Measurements from ENCODE around the gene RCOR2. TPM values are rescaled to one million over a fixed set of nuclear protein-coding genes. Genes with fewer than 3 reads are reported as not detected.

The RCOR2 gene
- total RNA-seq, 2 experiments from 2014 or later: 0.61 to 2.1 TPM

GRCh38 chr11:63888170-63889086, 28.5 kb downstream of the RCOR2 start:
- POLR2A ChIA-PET: interaction anchor here (0.7 to 2.2 kb wide), 10 partner anchors 9 to 51 kb away, joined by 3 to 9 read pairs (median 3); no protein-coding TSS in a partner anchor
- DNase-seq: peak; percentile 77
- no peak for TF ChIP-seq CTCF (IDR thresholded peaks at IDR 0.05)
- peak; percentile 80 for ATAC-seq
- CTCF ChIA-PET: interaction anchor here (1.0 to 5.1 kb wide), 9 partner anchors 10 to 259 kb away, joined by 3 to 23 read pairs (median 4); no protein-coding TSS in a partner anchor
- Mint-ChIP-seq H3K27me3 (no peaks in the 10 kb centered on the region), H3K9me3 (no peaks in the 10 kb centered on the region), H3K27ac (peak overlapping the region; percentile 93), H3K4me3 (peak overlapping the region; percentile 86), H3K4me1 (ENCODE audit: low read depth) (peaks cover 75% of the 10 kb centered on the region), H3K36me3 (ENCODE audit: low read depth) (peaks cover 9% of the 10 kb centered on the region)
- intact Hi-C loops (cut with micrococcal nuclease): loop anchor here (1.0 kb wide), 1 partner anchor 22 kb away; no protein-coding TSS in a partner anchor

DNA sequence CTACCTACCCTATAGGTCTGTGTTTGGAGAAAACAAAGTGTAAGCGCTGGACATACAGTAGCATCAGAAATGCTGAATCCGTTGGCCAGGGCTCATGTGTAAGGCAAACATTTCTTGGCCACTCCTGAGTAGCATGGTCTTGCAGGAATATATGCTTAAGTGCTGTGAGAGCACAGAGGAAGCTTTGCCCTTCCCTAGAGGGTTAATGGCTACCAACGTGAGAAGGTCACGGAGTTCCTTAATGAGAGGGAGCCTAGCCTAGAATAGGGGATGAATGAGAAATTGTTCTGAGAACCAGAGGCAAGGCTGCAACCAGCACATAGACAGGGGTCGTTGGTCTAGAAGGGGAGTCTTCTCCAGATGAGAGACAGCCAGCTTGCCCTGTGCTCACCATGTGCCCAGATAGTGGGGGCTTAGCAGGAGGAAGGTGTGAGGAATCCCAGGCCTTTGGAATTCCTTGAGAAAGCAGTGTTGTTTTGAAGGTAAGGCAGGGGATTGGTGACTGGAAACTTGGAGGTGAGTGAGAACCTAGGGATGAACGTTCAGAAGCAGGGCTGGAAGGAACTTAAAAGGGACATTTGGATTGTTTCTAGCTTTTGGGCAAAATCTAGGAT, 29.5 kb downstream of the RCOR2 start:
- ATAC-seq: no peak

DNA sequence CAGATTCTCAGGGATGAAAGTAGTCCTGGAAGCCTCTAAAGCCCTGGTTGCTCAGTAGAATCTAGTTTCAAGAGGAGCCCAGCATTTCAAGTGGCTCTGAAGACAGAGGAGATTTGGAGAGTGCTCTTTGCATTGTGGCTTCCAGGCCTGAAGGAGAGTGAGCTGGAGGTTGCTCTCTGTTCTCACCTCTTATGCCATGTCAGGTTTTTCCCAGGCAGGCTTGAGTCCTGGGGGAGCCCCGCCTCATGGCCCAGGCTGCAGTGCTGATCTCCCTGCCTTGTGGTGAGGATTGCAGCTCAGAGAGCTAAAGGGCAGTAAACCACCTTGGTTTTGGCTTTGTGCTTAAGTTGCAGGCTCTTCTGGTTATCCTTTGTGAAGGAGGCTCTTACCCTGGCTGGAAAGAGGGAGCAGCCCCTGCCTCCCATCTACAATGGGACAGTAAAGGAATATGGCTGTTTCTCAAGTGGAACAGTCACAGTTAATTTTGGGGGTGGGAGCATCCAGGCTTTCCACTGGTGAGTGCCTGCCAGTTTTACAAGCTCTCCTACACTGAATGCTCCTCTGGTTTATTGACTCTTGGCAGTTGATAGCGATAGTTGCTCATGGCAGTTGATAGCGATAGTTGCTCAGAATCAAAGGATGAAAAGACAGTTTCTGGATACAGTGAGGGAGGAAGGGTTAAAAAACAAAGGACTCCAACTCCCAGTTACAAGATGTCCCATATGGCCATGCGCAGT, 32.6 kb downstream of the RCOR2 start:
- H3K4me3 Mint-ChIP-seq: no peak overlapping the region
- H3K9me3 Mint-ChIP-seq: no peaks in the 10 kb centered on the region
- H3K36me3 Mint-ChIP-seq (ENCODE audit: low read depth): peaks cover 8% of the 10 kb centered on the region
- ChIA-PET CTCF (interaction anchor here (0.9 to 2.5 kb wide), 6 partner anchors 9 to 62 kb away, joined by 3 to 16 read pairs (median 5); partner anchors contain the start of gene MARK2), POLR2A (interaction anchor here (0.6 to 1.3 kb wide), 4 partner anchors 32 to 543 kb away, joined by 3 to 4 read pairs (median 3); partner anchors contain the start of gene NAA40)
- ATAC-seq: peak; percentile 12
- intact Hi-C loops (cut with micrococcal nuclease): no loop called here
- H3K27ac Mint-ChIP-seq: peak overlapping the region; percentile 51
- no peak for TF ChIP-seq CTCF (IDR thresholded peaks at IDR 0.05)
- DNase-seq: peak; percentile 45
- no peaks in the 10 kb centered on the region for H3K27me3 Mint-ChIP-seq
- H3K4me1 Mint-ChIP-seq (ENCODE audit: low read depth): peaks cover 78% of the 10 kb centered on the region

More for the DNA sequence above, 29.5 kb downstream of the RCOR2 start:
- TF ChIP-seq CTCF (IDR thresholded peaks at IDR 0.05): no peak
- POLR2A ChIA-PET: interaction anchor here (0.6 to 2.2 kb wide), 10 partner anchors 9 to 50 kb away, joined by 3 to 9 read pairs (median 3); no protein-coding TSS in a partner anchor
- intact Hi-C loops (cut with micrococcal nuclease): no loop called here
- no peak for DNase-seq
- Mint-ChIP-seq H3K9me3 (no peaks in the 10 kb centered on the region), H3K27me3 (no peaks in the 10 kb centered on the region), H3K4me3 (no peak overlapping the region), H3K36me3 (ENCODE audit: low read depth) (peaks cover 7% of the 10 kb centered on the region), H3K27ac (peak overlapping the region; percentile 93), H3K4me1 (ENCODE audit: low read depth) (peaks cover 83% of the 10 kb centered on the region)
- CTCF ChIA-PET: interaction anchor here (0.8 to 5.1 kb wide), 9 partner anchors 9 to 260 kb away, joined by 3 to 23 read pairs (median 5); no protein-coding TSS in a partner anchor

DNA sequence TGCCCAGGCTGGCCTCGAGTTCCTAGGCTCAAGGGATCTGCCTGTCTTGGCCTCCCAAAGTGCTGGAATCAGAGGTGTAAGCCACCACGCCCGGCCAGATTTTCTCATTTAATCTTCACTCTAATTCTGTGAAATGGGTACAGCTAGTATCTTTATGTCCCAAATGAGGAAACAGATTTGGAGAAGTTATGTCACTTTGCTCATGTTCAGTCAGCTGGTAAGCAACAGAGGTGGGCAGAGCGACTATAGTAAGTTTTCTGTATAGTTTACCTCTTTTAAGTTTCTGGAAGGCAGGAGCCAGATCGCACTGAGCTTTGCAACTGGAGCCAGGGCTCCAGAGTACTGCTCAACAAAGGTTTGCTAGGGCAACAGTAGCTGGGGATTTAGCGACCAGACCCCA, 33.2 kb downstream of the RCOR2 start:
- H3K27ac Mint-ChIP-seq: peak overlapping the region; percentile 7
- DNase-seq (no peak), ATAC-seq (no peak)
- POLR2A ChIA-PET: interaction anchor here (0.6 to 1.2 kb wide), 3 partner anchors 11 to 543 kb away, joined by 3 to 5 read pairs (median 3); no protein-coding TSS in a partner anchor
- H3K9me3 Mint-ChIP-seq: no peaks in the 10 kb centered on the region
- peaks cover 78% of the 10 kb centered on the region for H3K4me1 Mint-ChIP-seq (ENCODE audit: low read depth)
- CTCF ChIA-PET: interaction anchor here (1.3 to 2.5 kb wide), 6 partner anchors 9 to 62 kb away, joined by 3 to 16 read pairs (median 8); partner anchors contain the start of gene MARK2
- intact Hi-C loops (cut with micrococcal nuclease): no loop called here
- no peak for TF ChIP-seq CTCF (IDR thresholded peaks at IDR 0.05)
- peaks cover 13% of the 10 kb centered on the region for H3K36me3 Mint-ChIP-seq (ENCODE audit: low read depth)
- no peaks in the 10 kb centered on the region for H3K27me3 Mint-ChIP-seq
- H3K4me3 Mint-ChIP-seq: no peak overlapping the region
